ENCODE measurements around the gene DGLUCY.
"Not testable (repeated sequence)": the region's sequence is repeated elsewhere in the genome, so short reads cannot be mapped to it uniquely, and the experiment has no call there.

The DGLUCY gene

GRCh38 chr14:91080071-91080470, 33.8 kb upstream of the DGLUCY start:
- no peak for TF ChIP-seq CTCF (conservative IDR thresholded peaks at IDR 0.05; ENCODE audit: low read depth)
- H3K27ac ChIP-seq, result no peak overlapping the region
- DNase-seq (ENCODE audit: low spot score), result no peak
- POLR2A ChIA-PET (ENCODE audit: low non-redundant PET), result no interaction called here
- CTCF ChIA-PET, result interaction anchor here (0.6 kb wide), 1 partner anchor 1028 kb away, joined by 3 read pairs; no protein-coding TSS in a partner anchor

- ChIA-PET CTCF (interaction anchor here (0.7 kb wide), 1 partner anchor 94 kb away, joined by 3 read pairs; no protein-coding TSS in a partner anchor), POLR2A (ENCODE audit: low non-redundant PET) (no interaction called here)
- H3K27ac ChIP-seq, result no peak overlapping the region
- no peak for DNase-seq (ENCODE audit: low spot score)
- no peak for TF ChIP-seq CTCF (conservative IDR thresholded peaks at IDR 0.05; ENCODE audit: low read depth)
These were observed 31.6 kb upstream of the DGLUCY start for GRCh38 chr14:91082282-91082681.

- POLR2A ChIA-PET (ENCODE audit: low non-redundant PET), result no interaction called here
- no peak overlapping the region for H3K27ac ChIP-seq
- no peak for TF ChIP-seq CTCF (conservative IDR thresholded peaks at IDR 0.05; ENCODE audit: low read depth)
- no peak for DNase-seq (ENCODE audit: low spot score)
- CTCF ChIA-PET, result interaction anchor here (1.1 kb wide), 1 partner anchor 31 kb away, joined by 3 read pairs; no protein-coding TSS in a partner anchor
These were observed 29.4 kb upstream of the DGLUCY start for GRCh38 chr14:91084516-91084915.

- H3K27ac ChIP-seq, result peak overlapping the region; percentile 55
- CTCF ChIA-PET; DNase-seq (ENCODE audit: low spot score); POLR2A ChIA-PET (ENCODE audit: low non-redundant PET): not testable (repeated sequence)
These were observed 26.4 kb upstream of the DGLUCY start for GRCh38 chr14:91087470-91087869.

- CTCF ChIA-PET, result interaction anchor here (0.7 kb wide), 1 partner anchor 340 kb away, joined by 3 read pairs; no protein-coding TSS in a partner anchor
These were observed 25.2 kb upstream of the DGLUCY start for GRCh38 chr14:91088585-91089235.

GRCh38 chr14:91089958-91090535, 23.8 kb upstream of the DGLUCY start:
- DNase-seq (ENCODE audit: low spot score), result no peak
- no peak for TF ChIP-seq CTCF (conservative IDR thresholded peaks at IDR 0.05; ENCODE audit: low read depth)
- ChIA-PET POLR2A (ENCODE audit: low non-redundant PET) (no interaction called here), CTCF (no interaction called here)
- H3K27ac ChIP-seq, result no peak overlapping the region

More at GRCh38 chr14:91088585-91089235, 25.2 kb upstream of the DGLUCY start:
- H3K27ac ChIP-seq, result no peak overlapping the region
- no peak for TF ChIP-seq CTCF (conservative IDR thresholded peaks at IDR 0.05; ENCODE audit: low read depth)
- POLR2A ChIA-PET (ENCODE audit: low non-redundant PET), result no interaction called here
- DNase-seq (ENCODE audit: low spot score), result no peak

GRCh38 chr14:91090743-91091142, 23.1 kb upstream of the DGLUCY start:
- no peak overlapping the region for H3K27ac ChIP-seq
- no peak for DNase-seq (ENCODE audit: low spot score)
- no peak for TF ChIP-seq CTCF (conservative IDR thresholded peaks at IDR 0.05; ENCODE audit: low read depth)
- CTCF ChIA-PET, result no interaction called here
- POLR2A ChIA-PET (ENCODE audit: low non-redundant PET), result no interaction called here

Data from RWPE1 (cell line).